ENCODE results near the gene PODXL.

Gene PODXL

GRCh38 chr7:131578602-131579001, 22.2 kb upstream of the PODXL start:
- no peak overlapping the region for H3K27ac ChIP-seq (ENCODE audit: low read depth, low read length)
- H3K27me3 ChIP-seq (ENCODE audit: low read length), result no peaks in the 10 kb centered on the region
- H3K36me3 ChIP-seq (ENCODE audit: low read length), result no peaks in the 10 kb centered on the region
- no peaks in the 10 kb centered on the region for H3F3A ChIP-seq (ENCODE audit: insufficient read depth)
- no peak overlapping the region for H2AFZ ChIP-seq (ENCODE audit: low read depth, low read length, severe bottlenecking)
- no peaks in the 10 kb centered on the region for H3K79me2 ChIP-seq (ENCODE audit: insufficient read depth, low read length)
- H3K9me3 ChIP-seq (ENCODE audit: insufficient read depth, low read length), result no peaks in the 10 kb centered on the region
- H3K4me2 ChIP-seq (ENCODE audit: low read depth, low read length, poor library complexity, severe bottlenecking), result no peak overlapping the region
- no peak overlapping the region for H3K9ac ChIP-seq (ENCODE audit: low read length)
- no peak overlapping the region for H3K4me3 ChIP-seq (ENCODE audit: insufficient read depth, low read length, poor library complexity, severe bottlenecking)
- H4K20me1 ChIP-seq (ENCODE audit: low read depth, low read length), result no peaks in the 10 kb centered on the region
- H3K9me2 ChIP-seq (replicated peaks; ENCODE audit: insufficient read depth, low read length), result no peaks in the 10 kb centered on the region
- TF ChIP-seq, protein P1, sequence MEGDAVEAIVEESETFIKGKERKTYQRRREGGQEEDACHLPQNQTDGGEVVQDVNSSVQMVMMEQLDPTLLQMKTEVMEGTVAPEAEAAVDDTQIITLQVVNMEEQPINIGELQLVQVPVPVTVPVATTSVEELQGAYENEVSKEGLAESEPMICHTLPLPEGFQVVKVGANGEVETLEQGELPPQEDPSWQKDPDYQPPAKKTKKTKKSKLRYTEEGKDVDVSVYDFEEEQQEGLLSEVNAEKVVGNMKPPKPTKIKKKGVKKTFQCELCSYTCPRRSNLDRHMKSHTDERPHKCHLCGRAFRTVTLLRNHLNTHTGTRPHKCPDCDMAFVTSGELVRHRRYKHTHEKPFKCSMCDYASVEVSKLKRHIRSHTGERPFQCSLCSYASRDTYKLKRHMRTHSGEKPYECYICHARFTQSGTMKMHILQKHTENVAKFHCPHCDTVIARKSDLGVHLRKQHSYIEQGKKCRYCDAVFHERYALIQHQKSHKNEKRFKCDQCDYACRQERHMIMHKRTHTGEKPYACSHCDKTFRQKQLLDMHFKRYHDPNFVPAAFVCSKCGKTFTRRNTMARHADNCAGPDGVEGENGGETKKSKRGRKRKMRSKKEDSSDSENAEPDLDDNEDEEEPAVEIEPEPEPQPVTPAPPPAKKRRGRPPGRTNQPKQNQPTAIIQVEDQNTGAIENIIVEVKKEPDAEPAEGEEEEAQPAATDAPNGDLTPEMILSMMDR (IDR thresholded peaks at IDR 0.05; ENCODE audit: insufficient read depth, low read length, poor library complexity, severe bottlenecking), result no peak
- no peak for TF ChIP-seq EZH2phosphoT487 (conservative IDR thresholded peaks at IDR 0.05; ENCODE audit: low read length)

DNA sequence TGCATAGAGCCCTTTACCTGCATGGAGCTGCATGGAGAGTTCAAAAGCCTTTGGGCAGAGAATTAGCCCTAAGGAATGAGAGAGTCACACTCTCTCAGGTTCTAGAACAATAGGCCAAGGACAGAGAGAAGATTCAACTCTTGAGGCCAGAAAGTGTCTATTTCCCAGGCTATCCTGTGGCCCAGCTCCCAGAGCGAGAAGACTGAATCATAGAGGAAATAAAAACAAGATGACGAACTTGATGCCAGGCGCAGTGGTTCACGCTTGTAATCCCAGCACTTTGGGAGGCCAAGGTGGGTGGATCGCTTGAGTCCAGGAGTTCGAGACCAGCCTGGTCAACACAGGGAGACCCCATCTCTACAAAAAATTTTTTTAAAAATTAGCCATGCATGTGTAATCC, 18.3 kb upstream of the PODXL start:
- Histone ChIP-seq H3K4me2 (ENCODE audit: low read depth, low read length, poor library complexity, severe bottlenecking) (no peak overlapping the region), H4K20me1 (ENCODE audit: low read depth, low read length) (no peaks in the 10 kb centered on the region), H3K27ac (ENCODE audit: low read depth, low read length) (no peak overlapping the region), H3K9me3 (ENCODE audit: insufficient read depth, low read length) (no peaks in the 10 kb centered on the region), H3K4me3 (ENCODE audit: insufficient read depth, low read length, poor library complexity, severe bottlenecking) (no peak overlapping the region), H3K79me2 (ENCODE audit: insufficient read depth, low read length) (no peaks in the 10 kb centered on the region), H2AFZ (ENCODE audit: low read depth, low read length, severe bottlenecking) (no peak overlapping the region), H3K36me3 (ENCODE audit: low read length) (no peaks in the 10 kb centered on the region), H3K9ac (ENCODE audit: low read length) (no peak overlapping the region), H3F3A (ENCODE audit: insufficient read depth) (no peaks in the 10 kb centered on the region), H3K9me2 (replicated peaks; ENCODE audit: insufficient read depth, low read length) (no peaks in the 10 kb centered on the region), H3K27me3 (ENCODE audit: low read length) (no peaks in the 10 kb centered on the region)
- TF ChIP-seq, protein P1 (IDR thresholded peaks at IDR 0.05; ENCODE audit: insufficient read depth, low read length, poor library complexity, severe bottlenecking), result no peak
- no peak for TF ChIP-seq EZH2phosphoT487 (conservative IDR thresholded peaks at IDR 0.05; ENCODE audit: low read length)

DNA sequence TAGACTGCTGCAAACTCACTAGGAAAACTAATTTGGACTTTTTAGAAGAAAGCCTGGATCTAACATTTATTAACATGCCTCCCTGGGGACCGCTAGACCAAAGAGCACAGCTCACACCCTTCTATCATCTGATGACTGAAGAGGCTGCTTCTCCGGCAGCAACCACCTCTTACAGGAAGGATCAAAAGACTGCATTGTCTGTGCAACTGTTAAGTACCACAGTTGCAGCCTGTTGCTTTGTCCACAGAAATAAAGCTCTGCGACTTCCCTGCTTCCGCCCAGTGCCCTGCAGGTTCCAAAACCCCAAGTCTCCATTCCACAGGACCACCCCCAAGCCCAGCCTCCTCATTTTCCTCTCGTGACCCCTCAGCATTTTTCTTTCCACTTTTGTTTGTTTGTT, 14.0 kb upstream of the PODXL start:
- Histone ChIP-seq H3F3A (ENCODE audit: insufficient read depth) (no peaks in the 10 kb centered on the region), H3K36me3 (ENCODE audit: low read length) (no peaks in the 10 kb centered on the region), H3K9me3 (ENCODE audit: insufficient read depth, low read length) (no peaks in the 10 kb centered on the region), H3K9ac (ENCODE audit: low read length) (no peak overlapping the region), H3K4me3 (ENCODE audit: insufficient read depth, low read length, poor library complexity, severe bottlenecking) (no peak overlapping the region), H3K27me3 (ENCODE audit: low read length) (no peaks in the 10 kb centered on the region), H3K27ac (ENCODE audit: low read depth, low read length) (no peak overlapping the region), H3K9me2 (replicated peaks; ENCODE audit: insufficient read depth, low read length) (no peaks in the 10 kb centered on the region), H3K4me2 (ENCODE audit: low read depth, low read length, poor library complexity, severe bottlenecking) (no peak overlapping the region), H2AFZ (ENCODE audit: low read depth, low read length, severe bottlenecking) (no peak overlapping the region), H3K79me2 (ENCODE audit: insufficient read depth, low read length) (no peaks in the 10 kb centered on the region), H4K20me1 (ENCODE audit: low read depth, low read length) (no peaks in the 10 kb centered on the region)
- TF ChIP-seq, protein P1 (IDR thresholded peaks at IDR 0.05; ENCODE audit: insufficient read depth, low read length, poor library complexity, severe bottlenecking), result no peak
- TF ChIP-seq EZH2phosphoT487 (conservative IDR thresholded peaks at IDR 0.05; ENCODE audit: low read length), result no peak

Data from SU-DHL-6 (cell line).